ENCODE measurements around the gene EPB41L4A.
"Not testable (repeated sequence)": the region's sequence is repeated elsewhere in the genome, so short reads cannot be mapped to it uniquely, and the experiment has no call there.

EPB41L4A gene

DNA sequence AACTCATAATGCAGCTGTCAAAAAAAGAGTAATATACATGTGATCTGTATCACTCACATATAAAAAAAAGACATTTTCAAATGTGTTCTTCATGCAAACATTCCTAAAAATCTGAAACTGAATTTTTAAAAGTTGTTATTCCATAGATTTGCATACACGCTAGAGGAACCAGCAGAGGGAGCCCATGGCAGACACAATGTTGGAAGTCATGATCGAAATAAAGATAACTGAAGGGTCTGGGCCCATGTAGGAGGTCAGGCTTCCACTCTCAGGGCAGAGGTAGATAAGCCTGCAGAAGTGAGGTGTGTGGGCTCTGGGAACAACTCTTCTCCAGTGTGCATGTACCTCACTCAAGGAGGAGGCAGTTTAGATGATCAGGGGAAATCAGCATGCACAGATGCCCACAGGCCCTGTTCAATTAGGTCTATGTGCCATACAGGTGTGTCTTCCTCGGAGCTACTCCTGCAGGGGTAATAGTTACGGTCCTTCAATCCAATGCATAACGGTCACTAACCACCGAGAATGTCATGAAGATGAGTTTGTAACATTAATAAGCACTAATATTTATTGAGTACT, 208.6 kb downstream of the EPB41L4A start:
- POLR2A ChIA-PET, result no interaction called here
- TF ChIP-seq, protein P1, sequence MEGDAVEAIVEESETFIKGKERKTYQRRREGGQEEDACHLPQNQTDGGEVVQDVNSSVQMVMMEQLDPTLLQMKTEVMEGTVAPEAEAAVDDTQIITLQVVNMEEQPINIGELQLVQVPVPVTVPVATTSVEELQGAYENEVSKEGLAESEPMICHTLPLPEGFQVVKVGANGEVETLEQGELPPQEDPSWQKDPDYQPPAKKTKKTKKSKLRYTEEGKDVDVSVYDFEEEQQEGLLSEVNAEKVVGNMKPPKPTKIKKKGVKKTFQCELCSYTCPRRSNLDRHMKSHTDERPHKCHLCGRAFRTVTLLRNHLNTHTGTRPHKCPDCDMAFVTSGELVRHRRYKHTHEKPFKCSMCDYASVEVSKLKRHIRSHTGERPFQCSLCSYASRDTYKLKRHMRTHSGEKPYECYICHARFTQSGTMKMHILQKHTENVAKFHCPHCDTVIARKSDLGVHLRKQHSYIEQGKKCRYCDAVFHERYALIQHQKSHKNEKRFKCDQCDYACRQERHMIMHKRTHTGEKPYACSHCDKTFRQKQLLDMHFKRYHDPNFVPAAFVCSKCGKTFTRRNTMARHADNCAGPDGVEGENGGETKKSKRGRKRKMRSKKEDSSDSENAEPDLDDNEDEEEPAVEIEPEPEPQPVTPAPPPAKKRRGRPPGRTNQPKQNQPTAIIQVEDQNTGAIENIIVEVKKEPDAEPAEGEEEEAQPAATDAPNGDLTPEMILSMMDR (IDR thresholded peaks at IDR 0.05; ENCODE audit: control extremely low read depth, extremely low read depth, low read depth, missing control alignments), result peak; percentile 55
- CTCF ChIA-PET, result interaction anchor here (1.4 to 3.0 kb wide), 3 partner anchors 193 to 319 kb away, joined by 3 to 21 read pairs (median 9); partner anchors contain the start of gene EPB41L4A
- peak; percentile 13 for DNase-seq (ENCODE audit: extremely low spot score)

DNA sequence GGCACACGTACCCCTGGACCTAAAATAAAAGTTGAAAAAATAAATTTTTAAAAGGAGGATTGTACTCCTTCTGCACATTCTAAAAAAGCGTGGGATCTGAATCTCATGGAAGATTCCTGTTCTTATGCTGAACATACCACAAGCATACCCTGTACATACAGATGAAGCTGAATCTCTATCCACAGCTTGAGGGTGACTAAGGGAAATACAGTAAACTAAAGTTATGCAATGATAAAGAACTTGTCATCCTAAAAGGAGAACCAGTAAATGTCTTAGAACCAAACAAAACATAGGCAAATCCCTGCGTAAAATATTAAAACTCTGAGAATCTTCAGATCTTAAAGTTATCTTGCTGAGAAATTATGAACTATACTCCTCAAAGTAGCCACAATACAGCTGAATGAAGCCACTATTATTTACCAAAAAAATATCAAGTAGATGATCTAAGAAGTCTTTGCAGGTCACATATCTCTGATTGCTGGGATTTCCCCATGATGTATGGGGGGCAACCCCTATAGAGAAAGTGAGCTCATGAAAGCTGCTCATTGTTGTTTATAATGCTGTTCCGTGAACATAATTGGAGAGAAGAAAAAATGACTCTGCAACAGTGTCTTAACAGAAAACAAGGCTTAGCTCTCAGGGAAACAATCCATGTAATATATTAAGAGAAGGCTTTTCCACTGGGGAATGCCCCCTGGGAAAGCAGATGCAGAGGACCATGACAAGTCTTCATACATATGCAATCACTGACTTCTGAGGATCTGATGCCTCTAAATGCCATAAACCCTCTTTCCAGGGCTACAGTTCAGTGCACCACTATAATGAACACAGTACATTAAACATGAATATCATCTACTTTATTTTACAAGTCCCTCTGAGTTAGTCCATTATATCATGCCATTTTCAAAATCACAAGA, 210.1 kb downstream of the EPB41L4A start:
- ChIA-PET POLR2A (no interaction called here), CTCF (interaction anchor here (0.7 to 1.4 kb wide), 3 partner anchors 12 to 211 kb away, joined by 3 to 8 read pairs (median 4); no protein-coding TSS in a partner anchor)
- no peak for DNase-seq (ENCODE audit: extremely low spot score)
- TF ChIP-seq, protein P1 (IDR thresholded peaks at IDR 0.05; ENCODE audit: control extremely low read depth, extremely low read depth, low read depth, missing control alignments), result no peak

DNA sequence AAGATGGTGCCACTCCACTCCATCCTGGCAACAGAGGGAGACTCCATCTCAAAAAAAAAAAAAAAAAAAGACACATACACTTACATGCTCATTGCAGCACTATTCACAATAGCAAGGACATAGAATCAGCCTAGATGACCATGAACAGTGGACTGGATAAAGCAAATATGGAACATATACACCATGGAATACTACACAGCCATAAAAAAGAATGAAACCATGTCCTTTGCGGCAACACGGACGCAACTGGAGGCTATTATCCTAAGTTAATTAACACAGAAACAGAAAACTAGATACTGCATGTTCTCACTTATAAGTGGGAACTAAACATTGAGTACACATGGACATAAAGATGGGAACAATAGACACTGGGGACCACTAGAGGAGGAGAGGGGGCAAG, 210.9 kb downstream of the EPB41L4A start:
- DNase-seq (ENCODE audit: extremely low spot score); POLR2A ChIA-PET: not testable (repeated sequence)
- CTCF ChIA-PET, result interaction anchor here (1.4 kb wide), 1 partner anchor 212 kb away, joined by 8 read pairs; no protein-coding TSS in a partner anchor

DNA sequence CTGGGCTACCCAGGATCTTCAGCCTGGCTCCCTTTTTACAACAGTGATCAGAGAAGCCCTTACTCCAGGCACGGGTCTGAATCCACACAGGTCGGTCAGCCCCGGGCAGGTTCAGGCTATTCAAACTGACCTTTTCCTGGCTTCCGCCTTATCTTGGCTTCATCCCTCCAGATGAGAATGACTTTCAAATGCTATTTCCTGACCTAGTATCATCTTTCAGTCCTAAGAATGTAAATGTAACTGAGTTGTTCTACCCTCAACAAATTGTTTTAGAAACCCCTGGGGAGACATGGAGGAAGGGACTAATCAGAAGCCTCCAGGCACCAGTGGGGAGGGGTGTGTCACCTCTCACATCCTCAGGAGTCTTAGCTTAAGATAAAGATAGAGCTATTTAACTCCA, 213.2 kb downstream of the EPB41L4A start:
- ChIA-PET POLR2A (no interaction called here), CTCF (no interaction called here)
- TF ChIP-seq, protein P1 (IDR thresholded peaks at IDR 0.05; ENCODE audit: control extremely low read depth, extremely low read depth, low read depth, missing control alignments), result no peak
- no peak for DNase-seq (ENCODE audit: extremely low spot score)

DNA sequence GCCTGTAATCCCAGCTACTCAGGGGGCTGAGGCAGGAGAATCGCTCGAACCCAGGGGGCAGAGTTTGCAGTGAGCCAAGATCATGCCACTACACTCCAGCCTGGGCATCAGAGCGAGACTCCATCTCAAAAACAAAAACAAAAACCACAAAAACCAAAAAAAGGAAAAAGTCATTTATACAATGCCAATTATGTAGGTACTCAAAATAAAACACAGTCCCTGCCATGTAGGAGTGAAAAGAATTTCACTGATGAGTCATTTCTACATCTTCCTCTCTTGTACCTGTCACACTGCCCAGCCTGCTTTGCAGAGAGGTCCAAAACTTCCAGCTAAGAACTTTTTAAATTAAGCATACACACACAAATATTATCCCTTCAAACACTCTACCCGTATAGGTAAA, 215.8 kb downstream of the EPB41L4A start:
- TF ChIP-seq, protein P1 (IDR thresholded peaks at IDR 0.05; ENCODE audit: control extremely low read depth, extremely low read depth, low read depth, missing control alignments), result no peak
- no peak for DNase-seq (ENCODE audit: extremely low spot score)
- POLR2A ChIA-PET, result no interaction called here
- CTCF ChIA-PET, result interaction anchor here (1.9 kb wide), 1 partner anchor 28 kb away, joined by 4 read pairs; no protein-coding TSS in a partner anchor

DNA sequence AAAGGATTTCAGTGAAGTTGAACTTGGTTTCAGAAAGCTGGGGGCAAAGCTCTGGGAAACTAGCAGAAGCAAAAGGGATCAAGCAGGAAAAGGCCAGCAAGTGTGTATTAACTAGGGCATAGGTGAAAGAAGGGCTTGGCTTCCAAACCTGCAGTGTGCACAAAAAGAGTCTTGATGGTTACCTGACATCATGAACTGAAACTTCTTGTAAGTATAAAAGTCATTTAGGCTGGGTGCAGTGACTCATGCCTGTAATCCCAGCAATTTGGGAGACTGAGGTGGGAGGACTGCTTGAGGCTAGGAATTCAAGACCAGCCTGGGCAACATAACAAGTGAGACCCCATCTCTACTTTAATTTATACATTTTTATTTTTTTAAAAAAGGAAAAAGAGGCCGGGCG, 216.4 kb downstream of the EPB41L4A start:
- ChIA-PET POLR2A (no interaction called here), CTCF (interaction anchor here (1.9 kb wide), 1 partner anchor 27 kb away, joined by 4 read pairs; no protein-coding TSS in a partner anchor)
- DNase-seq (ENCODE audit: extremely low spot score), result no peak
- TF ChIP-seq, protein P1 (IDR thresholded peaks at IDR 0.05; ENCODE audit: control extremely low read depth, extremely low read depth, low read depth, missing control alignments), result no peak

DNA sequence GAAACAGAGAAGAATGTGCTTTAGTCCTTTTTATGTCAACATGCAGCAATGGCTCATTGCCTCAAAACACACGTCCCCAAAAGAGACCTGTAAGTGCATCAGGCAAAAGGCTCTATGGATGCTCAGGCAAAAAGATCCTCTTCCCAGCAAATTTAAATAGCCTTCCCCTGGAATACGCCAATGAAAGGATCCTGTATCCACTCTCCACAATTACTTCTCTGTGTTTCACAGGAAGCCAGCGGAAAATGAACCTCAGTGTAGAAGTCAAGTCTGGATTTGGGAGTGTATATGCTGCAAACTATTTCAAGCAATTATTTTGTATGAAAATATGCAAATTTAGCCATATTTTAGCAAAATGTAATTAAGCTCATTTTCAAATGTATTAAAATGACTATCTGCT, 217.9 kb downstream of the EPB41L4A start:
- TF ChIP-seq, protein P1 (IDR thresholded peaks at IDR 0.05; ENCODE audit: control extremely low read depth, extremely low read depth, low read depth, missing control alignments), result no peak
- no peak for DNase-seq (ENCODE audit: extremely low spot score)
- CTCF ChIA-PET, result no interaction called here
- POLR2A ChIA-PET, result no interaction called here

Measured in GM10248 (cell line).